GM18505 (cell line): ENCODE data around the gene VAT1L.

Source experiments
- ATAC-seq: cut with Tn5 transposase; IDR thresholded peaks from one replicate; pipeline ENCODE4 v1.9.1; 2021; ENCODE audit not compliant: unreplicated experiment
- POLR2A ChIP-seq: IDR thresholded peaks from 4 replicates; pipeline ENCODE4 v1.6.1; 2011; ENCODE audit warnings: borderline replicate concordance; ENCODE audit not compliant: insufficient read depth, insufficient read length; ENCODE audit errors: extremely low read depth

VAT1L gene

DNA sequence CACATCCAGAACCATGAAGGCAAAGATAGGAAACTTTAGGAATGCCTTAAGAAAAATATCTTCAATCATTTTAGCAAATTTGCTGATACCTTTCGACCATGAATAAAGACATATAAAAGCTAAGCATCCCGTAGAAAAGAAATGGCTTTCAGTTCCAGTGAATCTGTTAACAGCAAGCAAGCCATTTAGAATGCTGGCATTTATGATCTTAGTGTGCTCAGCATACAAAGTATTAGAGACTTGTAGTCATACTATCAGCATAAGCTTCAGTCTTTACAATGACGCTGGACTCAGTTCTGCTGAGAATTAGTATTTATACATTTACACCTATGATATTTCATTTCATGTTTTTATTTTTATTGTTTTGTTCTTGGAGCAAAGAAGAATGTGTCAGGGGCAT lies 38.7 kb downstream of the VAT1L start:
- no peak for ATAC-seq
- TF ChIP-seq POLR2A, result no peak

GRCh38 chr16:77833921-77834634 lies 45.7 kb downstream of the VAT1L start:
- TF ChIP-seq POLR2A, result no peak
- no peak for ATAC-seq

GRCh38 chr16:77834635-77835540 lies 46.5 kb downstream of the VAT1L start:
- TF ChIP-seq POLR2A, result no peak

GRCh38 chr16:77836801-77837200 lies 48.4 kb downstream of the VAT1L start:
- ATAC-seq, result no peak
- no peak for TF ChIP-seq POLR2A

More at GRCh38 chr16:77834635-77835540, 46.5 kb downstream of the VAT1L start:
- no peak for ATAC-seq

DNA sequence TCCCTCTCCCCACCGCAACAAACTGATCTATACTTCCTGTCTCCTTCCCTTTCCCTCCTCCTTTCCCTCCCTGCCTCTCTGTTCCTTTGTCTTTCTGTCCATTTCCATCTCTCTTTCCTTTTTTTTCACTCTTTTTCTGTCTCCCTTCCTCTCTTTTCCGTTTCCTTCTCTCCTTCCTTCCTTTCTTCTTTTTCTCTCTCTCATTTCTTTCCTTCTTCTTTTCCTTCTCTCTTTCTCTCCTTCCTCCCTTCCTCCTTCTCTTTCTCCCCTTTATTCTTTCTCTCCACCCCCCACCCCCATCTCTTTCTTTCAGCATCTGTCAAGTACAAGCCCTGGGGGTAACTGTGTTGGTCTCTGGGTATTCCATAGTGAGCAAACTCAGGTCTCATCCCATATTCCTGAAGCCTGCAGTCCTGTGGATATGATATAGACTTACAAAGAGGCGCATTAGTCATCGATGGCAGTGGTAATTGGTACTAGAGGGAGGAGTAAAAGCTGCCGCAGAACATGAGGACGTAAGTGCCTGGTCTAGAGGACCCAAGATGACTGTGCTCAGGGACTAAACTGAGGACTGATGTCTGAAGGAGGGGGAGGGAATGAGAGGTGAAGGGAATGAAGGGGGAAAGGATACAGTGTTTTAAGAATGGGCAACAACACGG lies 50.4 kb downstream of the VAT1L start:
- no peak for TF ChIP-seq POLR2A
- ATAC-seq, result no peak

DNA sequence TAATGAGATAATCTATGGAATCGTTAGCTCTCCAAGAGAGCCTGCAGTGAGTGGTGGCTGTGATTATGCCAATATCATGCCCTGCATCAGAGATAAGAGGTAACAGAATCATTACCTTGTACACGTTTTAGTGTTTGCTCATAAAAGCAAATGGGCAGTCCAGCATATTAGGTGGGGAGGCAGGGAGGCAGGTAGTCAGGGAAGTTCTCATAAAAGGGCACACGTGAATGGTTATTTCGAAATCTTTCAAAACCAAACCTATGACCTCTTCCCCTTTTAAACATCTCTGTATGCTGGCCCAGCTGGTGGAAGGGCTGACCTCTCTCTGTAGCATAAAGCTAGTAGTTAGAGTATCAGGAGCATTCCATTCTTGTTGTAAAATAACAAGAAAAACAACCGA lies 51.7 kb downstream of the VAT1L start:
- ATAC-seq, result no peak
- TF ChIP-seq POLR2A, result no peak

- no peak for TF ChIP-seq POLR2A
- no peak for ATAC-seq
Measured at GRCh38 chr16:77840673-77841501, 52.5 kb downstream of the VAT1L start.

DNA sequence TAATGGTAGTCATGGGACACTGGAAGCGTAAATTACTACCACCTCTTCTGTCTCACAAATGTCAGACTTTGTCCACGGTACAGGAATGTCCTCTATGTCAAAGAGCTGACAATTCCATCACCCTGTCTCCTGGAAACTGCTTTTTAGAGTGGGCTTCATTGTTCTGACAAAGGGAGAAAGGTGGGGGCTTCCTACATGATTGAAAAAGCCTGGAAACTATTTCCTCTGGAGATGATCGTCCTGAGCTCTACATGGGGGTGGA lies 53.1 kb downstream of the VAT1L start:
- ATAC-seq, result no peak
- TF ChIP-seq POLR2A, result no peak

DNA sequence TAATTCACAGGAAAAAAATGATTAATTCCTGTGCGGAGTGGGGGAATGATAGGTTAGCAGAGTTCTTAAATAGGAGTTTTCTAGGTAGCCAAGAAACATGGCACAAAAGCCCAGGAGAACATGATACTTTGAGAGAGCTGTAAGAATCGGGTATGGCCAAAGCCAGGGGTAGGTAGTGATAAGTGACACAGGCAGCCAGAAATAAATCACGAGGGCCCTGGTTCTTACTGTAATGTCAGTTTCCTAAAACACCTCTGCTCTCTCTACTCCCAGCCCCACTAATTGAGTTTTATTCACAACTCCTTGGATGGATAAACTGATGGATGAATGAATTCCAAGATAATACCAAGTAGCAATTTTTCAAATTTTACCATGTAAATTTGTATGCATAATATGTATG lies 54.1 kb downstream of the VAT1L start:
- no peak for ATAC-seq
- no peak for TF ChIP-seq POLR2A

GRCh38 chr16:77843405-77843804 lies 55.0 kb downstream of the VAT1L start:
- no peak for ATAC-seq

DNA sequence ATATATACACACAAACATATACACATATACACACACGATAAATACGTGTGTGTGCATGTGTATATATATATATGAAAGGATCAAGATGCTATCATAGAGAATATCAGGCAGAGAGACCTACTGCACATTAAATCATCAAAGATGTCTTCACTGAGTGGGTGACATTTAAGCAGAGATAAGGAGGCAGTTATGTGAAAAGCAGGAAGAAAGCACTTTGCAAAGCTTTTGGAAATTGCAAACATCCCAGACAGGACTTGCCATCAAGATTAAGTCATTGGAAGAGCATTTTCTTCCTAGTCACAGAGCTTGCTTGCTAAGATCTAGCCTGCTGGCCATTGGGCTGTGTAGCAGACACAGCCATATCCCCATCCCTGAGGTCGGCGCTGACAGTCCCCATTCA lies 56.4 kb downstream of the VAT1L start:
- TF ChIP-seq POLR2A, result no peak
- no peak for ATAC-seq

More at GRCh38 chr16:77843405-77843804, 55.0 kb downstream of the VAT1L start:
- no peak for TF ChIP-seq POLR2A

GRCh38 chr16:77849646-77850258 lies 61.4 kb downstream of the VAT1L start:
- ATAC-seq, result no peak
- TF ChIP-seq POLR2A, result no peak
